Measurements from ENCODE around the gene MAN2B2. TPM values are rescaled to one million over a fixed set of nuclear protein-coding genes. Genes with fewer than 3 reads are reported as not detected.

The MAN2B2 gene
- total and polyA plus RNA-seq, 2 experiments from 2014 or later = 22.2 to 24.0 TPM

- 96% methylated on average over 9 of the region's 9 CpGs for WGBS (ENCODE audit: low lambda C conversion rate, missing lambda C conversion rate)
- no peak overlapping the region for H3K27ac ChIP-seq
- TF ChIP-seq EZH2 (IDR thresholded peaks at IDR 0.05; ENCODE audit: borderline replicate concordance) (no peak), CTCF (IDR thresholded peaks at IDR 0.05; ENCODE audit: poor library complexity) (no peak), EZH2phosphoT487 (IDR thresholded peaks at IDR 0.05; ENCODE audit: low read depth, severe bottlenecking, unreplicated experiment) (no peak)
Measured at GRCh38 chr4:6634746-6635145, 59.8 kb downstream of the MAN2B2 start.

GRCh38 chr4:6639137-6639680 lies 64.2 kb downstream of the MAN2B2 start:
- H3K27me3 ChIP-seq = no peaks in the 10 kb centered on the region
- 96% methylated on average over 14 of the region's 14 CpGs for WGBS (ENCODE audit: low lambda C conversion rate, missing lambda C conversion rate)
- no peaks in the 10 kb centered on the region for H3K36me3 ChIP-seq (replicated peaks; ENCODE audit: insufficient read depth, low read depth)
- H3K9me2 ChIP-seq (replicated peaks; ENCODE audit: insufficient read depth) = no peaks in the 10 kb centered on the region
- no peak overlapping the region for H3K4me3 ChIP-seq
- DNase-seq (ENCODE audit: low spot score) = no peak
- H2AFZ ChIP-seq = no peak overlapping the region
- TF ChIP-seq EZH2phosphoT487 (IDR thresholded peaks at IDR 0.05; ENCODE audit: low read depth, severe bottlenecking, unreplicated experiment) (no peak), EZH2 (IDR thresholded peaks at IDR 0.05; ENCODE audit: borderline replicate concordance) (no peak), CTCF (IDR thresholded peaks at IDR 0.05; ENCODE audit: poor library complexity) (no peak)
- no peak overlapping the region for H3K27ac ChIP-seq
- H3K9me3 ChIP-seq (ENCODE audit: low read depth) = no peaks in the 10 kb centered on the region
- H4K20me1 ChIP-seq (ENCODE audit: insufficient read depth, poor library complexity, severe bottlenecking) = peaks cover 22% of the 10 kb centered on the region
- H3K79me2 ChIP-seq = peaks cover 32% of the 10 kb centered on the region
- H3K4me1 ChIP-seq (ENCODE audit: insufficient read depth) = peaks cover 10% of the 10 kb centered on the region
- H3K4me2 ChIP-seq = peak overlapping the region; percentile 82

More at GRCh38 chr4:6634746-6635145, 59.8 kb downstream of the MAN2B2 start:
- no peaks in the 10 kb centered on the region for H3K79me2 ChIP-seq
- H3K9me3 ChIP-seq (ENCODE audit: low read depth) = no peaks in the 10 kb centered on the region
- H3K9me2 ChIP-seq (replicated peaks; ENCODE audit: insufficient read depth) = no peaks in the 10 kb centered on the region
- H4K20me1 ChIP-seq (ENCODE audit: insufficient read depth, poor library complexity, severe bottlenecking) = no peaks in the 10 kb centered on the region
- DNase-seq (ENCODE audit: low spot score) = no peak
- no peaks in the 10 kb centered on the region for H3K36me3 ChIP-seq (replicated peaks; ENCODE audit: insufficient read depth, low read depth)
- no peak overlapping the region for H3K4me3 ChIP-seq
- no peaks in the 10 kb centered on the region for H3K27me3 ChIP-seq
- H2AFZ ChIP-seq = no peak overlapping the region
- no peaks in the 10 kb centered on the region for H3K4me1 ChIP-seq (ENCODE audit: insufficient read depth)
- no peak overlapping the region for H3K4me2 ChIP-seq

- no peaks in the 10 kb centered on the region for H3K9me3 ChIP-seq (ENCODE audit: low read depth)
- peaks cover 10% of the 10 kb centered on the region for H3K4me1 ChIP-seq (ENCODE audit: insufficient read depth)
- no peaks in the 10 kb centered on the region for H3K27me3 ChIP-seq
- peak within 1 kb of the TSS; percentile 87 for H3K4me2 ChIP-seq
- peak within 1 kb of the TSS; percentile 85 for H2AFZ ChIP-seq
- H3K36me3 ChIP-seq (replicated peaks; ENCODE audit: insufficient read depth, low read depth) = no peaks in the 10 kb centered on the region
- under 1% methylated on average over 90 of the region's 90 CpGs for WGBS (ENCODE audit: low lambda C conversion rate, missing lambda C conversion rate)
- peak; percentile 97 for DNase-seq (ENCODE audit: low spot score)
- peaks cover 22% of the 10 kb centered on the region for H4K20me1 ChIP-seq (ENCODE audit: insufficient read depth, poor library complexity, severe bottlenecking)
- peaks cover 39% of the 10 kb centered on the region for H3K79me2 ChIP-seq
- H3K4me3 ChIP-seq = peak within 1 kb of the TSS; percentile 71
- TF ChIP-seq EZH2phosphoT487 (IDR thresholded peaks at IDR 0.05; ENCODE audit: low read depth, severe bottlenecking, unreplicated experiment) = no peak
- no peak for TF ChIP-seq CTCF (IDR thresholded peaks at IDR 0.05; ENCODE audit: poor library complexity)
- no peak for TF ChIP-seq EZH2 (IDR thresholded peaks at IDR 0.05; ENCODE audit: borderline replicate concordance)
- no peaks in the 10 kb centered on the region for H3K9me2 ChIP-seq (replicated peaks; ENCODE audit: insufficient read depth)
- H3K27ac ChIP-seq = peak within 1 kb of the TSS; percentile 97
Measured at GRCh38 chr4:6640292-6641163, 65.5 kb downstream of the MAN2B2 start, which contains the start of gene MRFAP1. Gene MRFAP1 (plus strand): TSS chr4:6640685. CDS start chr4:6640863, 178 bp downstream.

Data from hepatocyte (in vitro differentiated cells).